SK-N-SH (cell line): Measurements from ENCODE around the gene CA6. TPM values are rescaled to one million over a fixed set of nuclear protein-coding genes. Genes with fewer than 3 reads are reported as not detected.

Experiments
- CTCF ChIA-PET: fragments of 300-600, 350-600 bp; formaldehyde crosslinking; extraction: SDS; loops from one replicate; lab custom pipeline; 2021; lab: Yijun Ruan, JAX
- POLR2A ChIA-PET: fragments of 350-600 bp; sonication (Branson Sonifier 250); formaldehyde crosslinking; extraction: SDS; loops from one replicate; lab custom pipeline; 2020; ENCODE audit warnings: antibody characterized with exemption, inconsistent platforms; lab: Yijun Ruan, JAX
- DNase-seq: peaks from one replicate; pipeline ENCODE4 v3.0.0; 2012
- H2AFZ ChIP-seq: fragments of 200-600 bp; sonication (generic); 2 replicates; pipeline ENCODE4 v1.8.1; 2016; ENCODE audit warnings: antibody characterized with exemption, mild to moderate bottlenecking, low read depth
- H3F3A ChIP-seq: fragments of 200-600 bp; sonication (generic); replicated peaks from 2 replicates; pipeline ENCODE3; 2016; ENCODE audit warnings: antibody characterized with exemption, mild to moderate bottlenecking; ENCODE audit not compliant: insufficient read depth
- H3K27ac ChIP-seq, 2 experiments: fragments of 200-500 bp in 1 of 2; fragments of 200-600 bp in 1 of 2; sonication (Bioruptor generic) in 1 of 2; sonication (generic), shearing (Covaris generic) in 1 of 2; 2 replicates each; pipeline versions ENCODE4 v1.5.1 to v1.6.1; 2014 to 2016; ENCODE audit warnings: low read depth in 2 of 2, inconsistent platforms in 1 of 2, low read length in 1 of 2, mild to moderate bottlenecking in 1 of 2, mixed read lengths in 1 of 2
- H3K27me3 ChIP-seq: fragments of 200-600 bp; sonication (generic), shearing (Covaris generic); 2 replicates; pipeline ENCODE4 v1.6.1; 2016; ENCODE audit warnings: mixed run types; ENCODE audit not compliant: insufficient read depth
- H3K36me3 ChIP-seq, 2 experiments: fragments of 200-500 bp in 1 of 2; fragments of 200-600 bp in 1 of 2; sonication (Bioruptor generic) in 1 of 2; sonication (generic) in 1 of 2; replicated peaks in 1 of 2; 2 replicates each; pipeline versions ENCODE3 to v1.5.1; 2014 to 2016; ENCODE audit warnings: low read length in 1 of 2, mild to moderate bottlenecking in 1 of 2; ENCODE audit not compliant: insufficient read depth in 2 of 2, control insufficient read depth in 1 of 2
- H3K4me1 ChIP-seq, 2 experiments: fragments of 200-500 bp in 1 of 2; fragments of 200-600 bp in 1 of 2; sonication (Bioruptor generic) in 1 of 2; sonication (generic), shearing (Covaris generic) in 1 of 2; 2 replicates each; pipeline versions ENCODE4 v1.5.1 to v1.6.1; 2014 to 2016; ENCODE audit warnings: low read depth in 1 of 2, low read length in 1 of 2, mixed run types in 1 of 2; ENCODE audit not compliant: insufficient read depth in 2 of 2, control insufficient read depth in 1 of 2
- H3K4me2 ChIP-seq: fragments of 200-600 bp; sonication (generic), shearing (Covaris generic); 2 replicates; pipeline ENCODE4 v1.6.1; 2017; ENCODE audit warnings: mixed run types
- H3K4me3 ChIP-seq, 2 experiments: fragments of 200-500 bp in 1 of 2; fragments of 200-600 bp in 1 of 2; sonication (Bioruptor generic) in 1 of 2; sonication (generic), shearing (Covaris generic) in 1 of 2; 2 replicates each; pipeline versions ENCODE4 v1.5.1 to v1.8.1; 2014 to 2016; ENCODE audit warnings: low read depth in 2 of 2, inconsistent platforms in 1 of 2, low read length in 1 of 2, mild to moderate bottlenecking in 1 of 2, mixed read lengths in 1 of 2, moderate library complexity in 1 of 2
- H3K79me2 ChIP-seq: fragments of 200-600 bp; sonication (generic); 2 replicates; pipeline ENCODE4 v1.8.1; 2017; ENCODE audit warnings: mild to moderate bottlenecking; ENCODE audit not compliant: insufficient read depth
- H3K9ac ChIP-seq: fragments of 200-600 bp; sonication (generic); 2 replicates; pipeline ENCODE4 v1.6.1; 2017; ENCODE audit warnings: mixed run types
- H3K9me2 ChIP-seq: fragments of 200-600 bp; sonication (generic); 2 replicates; pipeline ENCODE4 v1.6.1; 2017; ENCODE audit warnings: mixed run types
- H3K9me3 ChIP-seq: fragments of 200-600 bp; sonication (generic); 2 replicates; pipeline ENCODE4 v1.6.1; 2017; ENCODE audit warnings: mixed run types, mild to moderate bottlenecking, moderate library complexity
- H4K20me1 ChIP-seq: fragments of 200-600 bp; sonication (generic); 2 replicates; pipeline ENCODE4 v1.6.1; 2017; ENCODE audit warnings: mild to moderate bottlenecking, mixed run types; ENCODE audit not compliant: insufficient read depth
- ELF1 ChIP-seq: IDR thresholded peaks from 2 replicates; pipeline ENCODE4 v1.4.0; 2012
- EP300 ChIP-seq, 2 experiments: IDR thresholded peaks; 2 replicates each; pipeline versions ENCODE4 v1.4.0 to v1.6.1; 2012; ENCODE audit warnings: borderline replicate concordance in 1 of 2, low read depth in 1 of 2, low read length in 1 of 2
- EZH2phosphoT487 ChIP-seq: fragments of 200-600 bp; sonication (generic); IDR thresholded peaks from 2 replicates; pipeline ENCODE4 v1.6.1; 2017; ENCODE audit warnings: low read depth, mixed run types, mild to moderate bottlenecking, antibody characterized with exemption, moderate library complexity, borderline replicate concordance
- GATA2 ChIP-seq: sonication (generic); formaldehyde crosslinking; IDR thresholded peaks from 2 replicates; pipeline ENCODE4 v1.5.0; 2020; ENCODE audit warnings: mild to moderate bottlenecking, missing genetic modification reagents
- MEF2A ChIP-seq: IDR thresholded peaks from 2 replicates; pipeline ENCODE4 v1.4.0; 2012; ENCODE audit warnings: low read depth, borderline replicate concordance
- NFIC ChIP-seq: IDR thresholded peaks from 2 replicates; pipeline ENCODE4 v1.4.0; 2012; ENCODE audit warnings: borderline replicate concordance
- NRF1 ChIP-seq: IDR thresholded peaks from 2 replicates; pipeline ENCODE4 v1.6.1; 2012; ENCODE audit warnings: low read depth, mild to moderate bottlenecking, low read length
- POLR2AphosphoS5 ChIP-seq: IDR thresholded peaks from 2 replicates; pipeline ENCODE4 v1.6.1; 2012; ENCODE audit warnings: low read depth, low read length
- RCOR1 ChIP-seq: fragments of 150-350 bp; IDR thresholded peaks from 2 replicates; pipeline ENCODE4 v1.6.1; 2017; ENCODE audit warnings: antibody characterized with exemption, low read length
- RFX5 ChIP-seq: IDR thresholded peaks from 2 replicates; pipeline ENCODE4 v1.6.1; 2012; ENCODE audit warnings: mild to moderate bottlenecking, improper control_type of control experiment, low read length
- RXRA ChIP-seq: IDR thresholded peaks from 2 replicates; pipeline ENCODE4 v1.4.0; 2012; ENCODE audit warnings: low read depth, mild to moderate bottlenecking, borderline replicate concordance
- WGBS: methylation state at CpG from one replicate; pipeline ENCODE4 v1.1.6; 2017; ENCODE audit warnings: low lambda C conversion rate; 5-methylcytosine and 5-hydroxymethylcytosine counted together
- polyA plus RNA-seq, 3 experiments: library from polyadenylated mRNA; depleted of rRNA; stranded (reverse); fragments of >200 nt; gene quantifications; 2 replicates each; pipeline ENCODE4 v1.2.3, GENCODE V29; 2012
- TF ChIP-seq, protein P1 (sequence below): fragments of 200-600 bp; sonication (generic); IDR thresholded peaks from 2 replicates; pipeline ENCODE4 v1.6.1; 2017; ENCODE audit warnings: antibody characterized with exemption, mild to moderate bottlenecking, moderate library complexity
- TF ChIP-seq, protein P2 (sequence below): IDR thresholded peaks from 2 replicates; pipeline ENCODE4 v1.4.0; 2012; ENCODE audit warnings: low read depth, borderline replicate concordance
- TF ChIP-seq, protein P3 (sequence below): IDR thresholded peaks from 2 replicates; pipeline ENCODE4; 2012

The CA6 gene
- polyA plus RNA-seq, 1 of the 3 experiments (the other 2 are of a cell fraction): not detected

DNA sequence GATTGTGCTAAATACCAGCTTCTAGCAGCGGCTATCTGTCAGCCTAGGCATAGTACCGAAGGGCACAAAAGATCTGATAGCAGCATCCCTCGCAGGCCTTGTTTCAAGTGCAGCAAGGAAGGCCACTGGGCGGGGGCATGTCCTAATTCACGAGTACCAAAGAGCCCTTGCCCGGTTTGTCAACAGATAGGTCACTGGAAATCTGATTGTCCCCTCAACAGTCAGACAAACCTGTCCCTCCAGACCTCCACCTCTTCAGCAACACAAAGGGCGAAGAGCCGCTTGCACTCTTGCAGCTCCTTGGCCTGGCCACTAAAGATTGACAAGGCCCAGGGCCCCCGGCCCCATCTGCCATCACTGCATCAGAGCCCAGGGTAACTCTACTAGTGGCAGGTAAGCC lies 22.7 kb upstream of the CA6 start (continued):
- TF ChIP-seq, protein P1, sequence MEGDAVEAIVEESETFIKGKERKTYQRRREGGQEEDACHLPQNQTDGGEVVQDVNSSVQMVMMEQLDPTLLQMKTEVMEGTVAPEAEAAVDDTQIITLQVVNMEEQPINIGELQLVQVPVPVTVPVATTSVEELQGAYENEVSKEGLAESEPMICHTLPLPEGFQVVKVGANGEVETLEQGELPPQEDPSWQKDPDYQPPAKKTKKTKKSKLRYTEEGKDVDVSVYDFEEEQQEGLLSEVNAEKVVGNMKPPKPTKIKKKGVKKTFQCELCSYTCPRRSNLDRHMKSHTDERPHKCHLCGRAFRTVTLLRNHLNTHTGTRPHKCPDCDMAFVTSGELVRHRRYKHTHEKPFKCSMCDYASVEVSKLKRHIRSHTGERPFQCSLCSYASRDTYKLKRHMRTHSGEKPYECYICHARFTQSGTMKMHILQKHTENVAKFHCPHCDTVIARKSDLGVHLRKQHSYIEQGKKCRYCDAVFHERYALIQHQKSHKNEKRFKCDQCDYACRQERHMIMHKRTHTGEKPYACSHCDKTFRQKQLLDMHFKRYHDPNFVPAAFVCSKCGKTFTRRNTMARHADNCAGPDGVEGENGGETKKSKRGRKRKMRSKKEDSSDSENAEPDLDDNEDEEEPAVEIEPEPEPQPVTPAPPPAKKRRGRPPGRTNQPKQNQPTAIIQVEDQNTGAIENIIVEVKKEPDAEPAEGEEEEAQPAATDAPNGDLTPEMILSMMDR: no peak
- TF ChIP-seq NRF1: no peak
- TF ChIP-seq, protein P2, sequence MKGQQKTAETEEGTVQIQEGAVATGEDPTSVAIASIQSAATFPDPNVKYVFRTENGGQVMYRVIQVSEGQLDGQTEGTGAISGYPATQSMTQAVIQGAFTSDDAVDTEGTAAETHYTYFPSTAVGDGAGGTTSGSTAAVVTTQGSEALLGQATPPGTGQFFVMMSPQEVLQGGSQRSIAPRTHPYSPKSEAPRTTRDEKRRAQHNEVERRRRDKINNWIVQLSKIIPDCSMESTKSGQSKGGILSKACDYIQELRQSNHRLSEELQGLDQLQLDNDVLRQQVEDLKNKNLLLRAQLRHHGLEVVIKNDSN: no peak
- TF ChIP-seq EZH2phosphoT487: no peak
- no peak for TF ChIP-seq GATA2 (CRISPR knock-in tag)
- TF ChIP-seq MEF2A: no peak

DNA sequence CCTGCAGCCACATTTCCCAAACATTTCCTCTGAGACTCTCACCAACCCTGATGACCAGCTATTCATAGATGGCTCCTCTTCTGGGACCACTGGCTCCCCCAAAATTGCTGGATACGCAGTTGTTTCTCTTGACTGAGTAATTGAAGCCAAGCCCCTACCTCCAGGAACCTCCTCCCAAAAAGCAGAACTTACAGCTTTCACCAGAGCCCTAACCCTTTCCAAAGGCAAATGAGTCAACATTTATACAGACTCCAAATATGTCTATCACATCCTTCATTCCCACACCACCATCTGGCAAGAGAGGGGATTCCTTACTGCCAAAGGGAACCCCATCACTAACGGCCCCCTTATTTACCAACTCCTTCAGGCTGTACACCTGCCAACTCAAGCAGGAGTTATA lies 20.3 kb upstream of the CA6 start:
- H3K27ac ChIP-seq: no peak overlapping the region
- no peaks in the 10 kb centered on the region for H4K20me1 ChIP-seq
- TF ChIP-seq RXRA (no peak), NFIC (no peak), POLR2AphosphoS5 (no peak), ELF1 (no peak)
- no peak overlapping the region for H2AFZ ChIP-seq
- no peaks in the 10 kb centered on the region for H3K4me1 ChIP-seq
- H3K9me2 ChIP-seq: no peaks in the 10 kb centered on the region
- no peaks in the 10 kb centered on the region for H3K36me3 ChIP-seq
- no peaks in the 10 kb centered on the region for H3F3A ChIP-seq
- DNase-seq: no peak
- no peaks in the 10 kb centered on the region for H3K27me3 ChIP-seq
- no peak overlapping the region for H3K9ac ChIP-seq
- ChIA-PET CTCF (interaction anchor here (1.0 to 1.4 kb wide), 3 partner anchors 38 to 176 kb away, joined by 4 read pairs; no protein-coding TSS in a partner anchor), POLR2A (no interaction called here)
- 14% methylated on average over 2 of the region's 2 CpGs for WGBS
- H3K4me3 ChIP-seq: no peak overlapping the region
- no peaks in the 10 kb centered on the region for H3K79me2 ChIP-seq
- no peaks in the 10 kb centered on the region for H3K9me3 ChIP-seq
- no peak overlapping the region for H3K4me2 ChIP-seq

DNA sequence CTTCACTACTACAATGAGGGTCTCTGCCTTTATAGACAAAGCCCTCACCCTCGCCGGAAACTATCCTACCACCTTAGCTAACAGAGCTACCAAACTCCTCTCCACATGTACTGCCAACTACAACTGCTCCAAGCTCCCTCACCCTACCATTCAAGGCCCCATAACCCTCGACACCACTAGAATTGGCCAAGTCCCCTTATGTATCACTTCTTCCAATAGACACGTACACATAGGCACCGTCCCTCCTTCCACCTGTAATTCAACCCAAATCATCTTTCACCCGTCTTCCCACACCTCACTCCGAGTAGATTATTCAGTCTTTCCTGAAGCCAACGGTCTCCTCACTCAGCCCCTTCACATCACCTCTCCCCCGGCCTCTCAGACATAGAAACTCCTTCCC lies 19.7 kb upstream of the CA6 start:
- 68% methylated on average over 9 of the region's 9 CpGs for WGBS
- no peak overlapping the region for H3K27ac ChIP-seq
- H3F3A ChIP-seq: no peaks in the 10 kb centered on the region
- TF ChIP-seq EP300 (IDR thresholded peaks at IDR 0.05; ENCODE audit: borderline replicate concordance in 1 of 2, low read depth in 1 of 2, low read length in 1 of 2): no peak
- TF ChIP-seq ELF1: no peak
- TF ChIP-seq RFX5: no peak
- TF ChIP-seq NFIC: no peak
- TF ChIP-seq, protein P3, sequence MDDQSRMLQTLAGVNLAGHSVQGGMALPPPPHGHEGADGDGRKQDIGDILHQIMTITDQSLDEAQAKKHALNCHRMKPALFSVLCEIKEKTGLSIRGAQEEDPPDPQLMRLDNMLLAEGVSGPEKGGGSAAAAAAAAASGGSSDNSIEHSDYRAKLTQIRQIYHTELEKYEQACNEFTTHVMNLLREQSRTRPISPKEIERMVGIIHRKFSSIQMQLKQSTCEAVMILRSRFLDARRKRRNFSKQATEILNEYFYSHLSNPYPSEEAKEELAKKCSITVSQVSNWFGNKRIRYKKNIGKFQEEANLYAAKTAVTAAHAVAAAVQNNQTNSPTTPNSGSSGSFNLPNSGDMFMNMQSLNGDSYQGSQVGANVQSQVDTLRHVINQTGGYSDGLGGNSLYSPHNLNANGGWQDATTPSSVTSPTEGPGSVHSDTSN: no peak
- TF ChIP-seq RCOR1: no peak
- H3K4me3 ChIP-seq: no peak overlapping the region
- H3K27me3 ChIP-seq: no peaks in the 10 kb centered on the region
- no peak overlapping the region for H3K9ac ChIP-seq
- no peak for DNase-seq
- H2AFZ ChIP-seq: no peak overlapping the region
- CTCF ChIA-PET: interaction anchor here (1.0 to 1.6 kb wide), 3 partner anchors 8 to 79 kb away, joined by 4 to 8 read pairs (median 4); no protein-coding TSS in a partner anchor
- no peaks in the 10 kb centered on the region for H3K9me2 ChIP-seq
- H3K9me3 ChIP-seq: no peaks in the 10 kb centered on the region
- H3K4me1 ChIP-seq: no peaks in the 10 kb centered on the region
- H3K79me2 ChIP-seq: no peaks in the 10 kb centered on the region
- H3K36me3 ChIP-seq: no peaks in the 10 kb centered on the region
- POLR2A ChIA-PET: no interaction called here
- no peaks in the 10 kb centered on the region for H4K20me1 ChIP-seq
- H3K4me2 ChIP-seq: no peak overlapping the region
